ENCODE data around the gene BORCS5.

DNA sequence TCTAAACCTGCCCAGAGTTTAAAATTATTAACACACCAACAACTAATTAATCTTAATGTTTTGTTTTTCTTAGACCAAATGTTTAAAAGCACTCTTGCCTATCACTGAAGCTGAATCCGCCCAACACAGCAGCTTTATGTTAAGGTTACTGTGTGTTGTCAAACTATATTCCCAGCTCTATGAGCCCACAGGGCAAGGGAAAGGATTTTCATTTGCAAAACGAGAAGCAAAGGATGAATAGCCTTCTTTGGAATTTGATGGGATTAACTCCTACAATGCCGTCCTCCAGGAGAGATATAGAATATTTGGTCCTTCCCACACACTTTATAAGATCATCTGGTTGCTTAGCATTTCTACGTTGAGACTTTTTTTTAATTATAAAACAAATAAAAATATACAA, 162.0 kb downstream of the BORCS5 start:
- TF ChIP-seq POLR2AphosphoS5 (IDR thresholded peaks at IDR 0.05; ENCODE audit: low read depth, low read length), result no peak
- TF ChIP-seq POLR2A (IDR thresholded peaks at IDR 0.05; ENCODE audit: low read depth, low read length), result no peak
- TF ChIP-seq PAX5 (IDR thresholded peaks at IDR 0.05; ENCODE audit: insufficient read depth, low read length, severe bottlenecking), result no peak
- no peak for TF ChIP-seq SPI1 (IDR thresholded peaks at IDR 0.05; ENCODE audit: low read depth, low read length)
